IMR-90 (cell line): ENCODE data around the gene CCNB2. TPM values are rescaled to one million over a fixed set of nuclear protein-coding genes. Genes with fewer than 3 reads are reported as not detected.

Source experiments
- ATAC-seq: fragments of 200-7000 bp; cut with Tn5 transposase; 2 replicates; pipeline ENCODE4 v1.9.1; 2020; ENCODE audit warnings: low read depth, mild to moderate bottlenecking, moderate library complexity
- BruUV-seq: library from RNA; stranded (reverse); fragments of 400-500 nt; replicated peaks from 2 replicates; lab custom pipeline; 2021; lab: Mats Ljungman, UMichigan
- CTCF ChIA-PET: fragments of 300-600 bp; formaldehyde crosslinking; extraction: SDS; loops from one replicate; lab custom pipeline; 2021; ENCODE audit warnings: antibody characterized with exemption; lab: Yijun Ruan, JAX
- POLR2A ChIA-PET: fragments of 300-600 bp; sonication (Branson Sonifier 250); formaldehyde crosslinking; loops from one replicate; lab custom pipeline; 2022; ENCODE audit warnings: antibody characterized with exemption; ENCODE audit not compliant: unreplicated experiment; lab: Charles Lee
- DNase-seq: peaks from one replicate; pipeline ENCODE4 v3.0.0; 2013
- H2AFZ ChIP-seq: replicated peaks from 2 replicates; pipeline ENCODE3; 2013; ENCODE audit warnings: low read length, mild to moderate bottlenecking; ENCODE audit not compliant: poor library complexity
- H2AK5ac ChIP-seq: 2 replicates; pipeline ENCODE4 v1.6.1; 2013; ENCODE audit warnings: low read depth, low read length, inconsistent platforms
- H2AK9ac ChIP-seq: replicated peaks from 2 replicates; pipeline ENCODE3; 2013; ENCODE audit warnings: mild to moderate bottlenecking, low read depth, low read length, moderate library complexity; ENCODE audit not compliant: poor library complexity
- H2BK120ac ChIP-seq: 2 replicates; pipeline ENCODE4 v1.6.1; 2013; ENCODE audit warnings: low read depth, low read length, inconsistent platforms
- H2BK15ac ChIP-seq: 3 replicates; pipeline ENCODE4 v1.6.1; 2013; ENCODE audit warnings: low read depth, low read length, inconsistent platforms
- H2BK20ac ChIP-seq: 2 replicates; pipeline ENCODE4 v1.6.1; 2013; ENCODE audit warnings: low read depth, mild to moderate bottlenecking, inconsistent platforms, low read length, moderate library complexity
- H2BK5ac ChIP-seq: 2 replicates; pipeline ENCODE4 v1.6.1; 2013; ENCODE audit warnings: mild to moderate bottlenecking, low read depth, low read length, inconsistent platforms; ENCODE audit not compliant: poor library complexity, severe bottlenecking
- H3K14ac ChIP-seq: replicated peaks from 2 replicates; pipeline ENCODE4 v1.6.1; 2013; ENCODE audit warnings: low read depth, low read length, inconsistent platforms
- H3K18ac ChIP-seq: 2 replicates; pipeline ENCODE4 v1.6.1; 2013; ENCODE audit warnings: low read depth, low read length, control low read depth
- H3K23ac ChIP-seq: 2 replicates; pipeline ENCODE4 v1.6.1; 2013; ENCODE audit warnings: low read depth, low read length, inconsistent platforms
- H3K27ac ChIP-seq: 2 replicates; pipeline ENCODE4 v1.5.1; 2013; ENCODE audit warnings: mild to moderate bottlenecking, control low read depth, low read length; ENCODE audit not compliant: insufficient read depth
- H3K27me3 ChIP-seq: 2 replicates; pipeline ENCODE4 v1.6.1; 2013; ENCODE audit warnings: low read length; ENCODE audit not compliant: control insufficient read depth, insufficient read depth
- H3K36me3 ChIP-seq: 2 replicates; pipeline ENCODE4 v1.6.1; 2013; ENCODE audit warnings: low read length, mixed read lengths; ENCODE audit not compliant: control insufficient read depth, insufficient read depth
- H3K4ac ChIP-seq: 2 replicates; pipeline ENCODE4 v1.6.1; 2013; ENCODE audit warnings: low read depth, low read length, inconsistent platforms
- H3K4me1 ChIP-seq: 2 replicates; pipeline ENCODE4 v1.6.1; 2013; ENCODE audit warnings: low read length, mixed read lengths; ENCODE audit not compliant: control insufficient read depth, insufficient read depth
- H3K4me2 ChIP-seq: 2 replicates; pipeline ENCODE4 v1.6.1; 2013; ENCODE audit warnings: low read depth, mild to moderate bottlenecking, control low read depth, low read length, moderate library complexity
- H3K4me3 ChIP-seq: 2 replicates; pipeline ENCODE4 v1.5.1; 2013; ENCODE audit warnings: low read depth, mild to moderate bottlenecking, control low read depth, low read length, moderate library complexity; ENCODE audit not compliant: insufficient read depth
- H3K56ac ChIP-seq: 2 replicates; pipeline ENCODE4 v1.6.1; 2013; ENCODE audit warnings: low read length, inconsistent platforms; ENCODE audit not compliant: insufficient read depth; ENCODE audit errors: extremely low read depth
- H3K79me1 ChIP-seq, 2 experiments: 2 replicates each; pipeline ENCODE4 v1.6.1; 2013; ENCODE audit warnings: low read length in 2 of 2, inconsistent platforms in 1 of 2, low read depth in 1 of 2
- H3K9ac ChIP-seq: 2 replicates; pipeline ENCODE4 v1.6.1; 2013; ENCODE audit warnings: low read depth, low read length, control low read depth
- H3K9me1 ChIP-seq: 2 replicates; pipeline ENCODE4 v1.6.1; 2013; ENCODE audit warnings: low read length, inconsistent platforms; ENCODE audit not compliant: insufficient read depth
- H3K9me3 ChIP-seq: 2 replicates; pipeline ENCODE4 v1.6.1; 2013; ENCODE audit warnings: low read length; ENCODE audit not compliant: control insufficient read depth, insufficient read depth
- H4K20me1 ChIP-seq: 2 replicates; pipeline ENCODE4 v1.6.1; 2013; ENCODE audit warnings: low read length, inconsistent platforms; ENCODE audit not compliant: insufficient read depth
- H4K5ac ChIP-seq: 2 replicates; pipeline ENCODE4 v1.6.1; 2013; ENCODE audit warnings: mild to moderate bottlenecking, low read depth, low read length, control low read depth
- H4K8ac ChIP-seq, 2 experiments: 2 replicates each; pipeline ENCODE4 v1.6.1; 2013; ENCODE audit warnings: low read depth in 2 of 2, low read length in 2 of 2, control low read depth in 1 of 2, inconsistent platforms in 1 of 2
- H4K91ac ChIP-seq: 2 replicates; pipeline ENCODE4 v1.6.1; 2013; ENCODE audit warnings: low read depth, low read length, inconsistent platforms; ENCODE audit not compliant: insufficient read depth
- BHLHE40 ChIP-seq: fragments of 150-350 bp; IDR thresholded peaks from 2 replicates; pipeline ENCODE4 v1.6.1; 2016; ENCODE audit warnings: mild to moderate bottlenecking, low read depth, low read length
- CEBPB ChIP-seq: IDR thresholded peaks from 2 replicates; pipeline ENCODE4 v1.6.1; 2012; ENCODE audit warnings: low read depth, low read length, improper control_type of control experiment
- CHD1 ChIP-seq: IDR thresholded peaks from 2 replicates; pipeline ENCODE4 v1.6.1; 2012; ENCODE audit warnings: low read depth, low read length, improper control_type of control experiment
- FOS ChIP-seq: fragments of 150-350 bp; IDR thresholded peaks from 2 replicates; pipeline ENCODE4 v1.6.1; 2016; ENCODE audit warnings: low read depth, low read length
- MAFK ChIP-seq: IDR thresholded peaks from 2 replicates; pipeline ENCODE4 v1.6.1; 2012; ENCODE audit warnings: low read depth, low read length, improper control_type of control experiment
- MAZ ChIP-seq: IDR thresholded peaks from 2 replicates; pipeline ENCODE4 v1.6.1; 2012; ENCODE audit warnings: low read depth, mild to moderate bottlenecking, low read length, improper control_type of control experiment, moderate library complexity, borderline replicate concordance
- MXI1 ChIP-seq: IDR thresholded peaks from 2 replicates; pipeline ENCODE4 v1.6.1; 2012; ENCODE audit warnings: low read depth, mild to moderate bottlenecking, low read length, moderate library complexity, borderline replicate concordance
- POLR2A ChIP-seq: IDR thresholded peaks from 2 replicates; pipeline ENCODE4 v1.6.1; 2012; ENCODE audit warnings: mild to moderate bottlenecking, low read depth, low read length
- RAD21 ChIP-seq: IDR thresholded peaks from 2 replicates; pipeline ENCODE4 v1.6.1; 2012; ENCODE audit warnings: low read length, improper control_type of control experiment
- RCOR1 ChIP-seq: IDR thresholded peaks from 2 replicates; pipeline ENCODE4 v1.6.1; 2012; ENCODE audit warnings: mild to moderate bottlenecking, low read length, improper control_type of control experiment; ENCODE audit not compliant: insufficient replicate concordance
- RFX5 ChIP-seq: IDR thresholded peaks from 2 replicates; pipeline ENCODE4 v1.8.0; 2012; ENCODE audit warnings: low read depth, mild to moderate bottlenecking, low read length, moderate library complexity
- SMC3 ChIP-seq: fragments of 150-350 bp; IDR thresholded peaks from 2 replicates; pipeline ENCODE4 v1.6.1; 2016; ENCODE audit warnings: low read depth, mild to moderate bottlenecking, antibody characterized with exemption, low read length, moderate library complexity
- WGBS, 2 experiments: methylation state at CpG; one replicate each; pipeline versions ENCODE4 v1.1.5 to v1.1.7; 2013; ENCODE audit warnings: missing lambda C conversion rate in 2 of 2; ENCODE audit not compliant: insufficient read length in 1 of 2; ENCODE audit errors: extremely low coverage in 2 of 2; 5-methylcytosine and 5-hydroxymethylcytosine counted together
- dilution Hi-C: fragments of 300-500 bp; cut with HindIII; formaldehyde crosslinking; loops from one replicate; pipeline ENCODE4 v1.14.3; 2018; ENCODE audit warnings: low sequenced_read_pairs; ENCODE audit not compliant: unreplicated experiment
- in situ Hi-C: fragments of 300-500 bp; cut with MboI; formaldehyde crosslinking; loops from 3 replicates; pipeline ENCODE4 v1.14.3; 2019; ENCODE audit warnings: low sequenced_read_pairs, inconsistent platforms, mixed read lengths
- intact Hi-C: fragments of 100-400 bp; cut with micrococcal nuclease; formaldehyde crosslinking; loops from 2 replicates; pipeline ENCODE4 v1.10.0; 2022
- polyA plus RNA-seq, 3 experiments: library from polyadenylated mRNA; depleted of rRNA; stranded (reverse); fragments of >200 nt; gene quantifications; 2 replicates each; pipeline ENCODE4 v1.2.3, GENCODE V29; 2012; ENCODE audit warnings: low replicate concordance in 1 of 3
- total RNA-seq: library from RNA; depleted of rRNA; stranded (reverse); fragments of >200 nt; gene quantifications from 2 replicates; pipeline ENCODE4 v1.2.3, GENCODE V29; 2012
- TF ChIP-seq, protein P1 (sequence below): conservative IDR thresholded peaks from 2 replicates; pipeline ENCODE4 v1.5.1; 2012; ENCODE audit warnings: mild to moderate bottlenecking, low read depth, low read length, improper control_type of control experiment
- TF ChIP-seq, protein P2 (sequence below): fragments of 150-350 bp; IDR thresholded peaks from 2 replicates; pipeline ENCODE4 v1.6.1; 2016; ENCODE audit warnings: low read depth, mild to moderate bottlenecking, low read length, moderate library complexity, borderline replicate concordance
- TF ChIP-seq, protein P3 (sequence below): fragments of 150-350 bp; IDR thresholded peaks from 2 replicates; pipeline ENCODE4 v1.6.1; 2017; ENCODE audit warnings: mild to moderate bottlenecking, antibody characterized with exemption, low read length, low read depth

Gene CCNB2
- total and polyA plus RNA-seq, 2 of the 4 experiments (the other 2 are of a cell fraction) = 52.5 to 54.6 TPM

DNA sequence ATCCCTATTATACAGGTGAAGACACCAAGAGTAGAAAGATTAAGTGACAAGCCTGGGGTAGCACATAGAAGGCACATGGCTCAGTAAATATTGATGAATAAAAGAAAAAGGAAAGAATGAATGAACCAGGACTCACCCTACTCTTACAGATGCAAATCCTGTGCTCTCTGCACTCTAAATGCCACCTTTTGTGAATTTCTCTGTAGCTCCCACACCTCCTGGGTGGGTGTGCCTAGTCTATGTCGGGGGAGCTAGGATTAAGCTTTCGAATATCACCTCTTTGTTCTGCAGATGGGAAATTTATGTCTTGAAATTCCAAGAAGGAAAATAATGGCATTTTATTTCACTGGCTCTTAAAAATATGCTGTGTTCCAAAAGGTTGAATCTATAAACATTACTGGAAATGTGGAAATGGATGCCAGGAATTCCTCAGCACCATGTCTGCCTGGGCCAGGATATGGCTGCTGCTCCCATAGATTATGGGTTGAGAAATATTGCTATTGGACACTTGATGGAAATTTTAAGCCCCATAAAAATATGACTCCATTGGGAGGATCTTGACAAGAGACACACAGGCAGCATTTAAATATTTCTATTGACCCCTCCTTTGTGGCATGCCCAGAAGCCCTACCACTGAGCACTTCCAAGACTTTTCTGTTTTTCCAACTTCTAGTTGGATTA lies 43.3 kb downstream of the CCNB2 start:
- Histone ChIP-seq H3K27me3 (no peaks in the 10 kb centered on the region), H3K4me1 (peaks cover 5% of the 10 kb centered on the region), H2AK5ac (peak overlapping the region; percentile 33; the same call in 1 of the 2 replicates), H3K27ac (peak overlapping the region; percentile 34; the same call in 1 of the 2 replicates), H4K91ac (no peak overlapping the region), H2BK120ac (no peak overlapping the region), H2BK15ac (no peak overlapping the region), H3K14ac (no peak overlapping the region), H2BK5ac (no peak overlapping the region), H2BK20ac (no peak overlapping the region), H4K5ac (no peak overlapping the region), H3K23ac (no peak overlapping the region), H3K56ac (no peak overlapping the region), H3K4ac (no peak overlapping the region), H4K20me1 (no peaks in the 10 kb centered on the region), H3K9me1 (peaks cover 3% of the 10 kb centered on the region; the same call in 1 of the 2 replicates), H3K4me2 (no peak overlapping the region; the same call in 1 of the 2 replicates), H3K9me3 (no peaks in the 10 kb centered on the region), H2AFZ (no peak overlapping the region), H3K4me3 (no peak overlapping the region), H2AK9ac (no peak overlapping the region), H3K36me3 (peaks cover 21% of the 10 kb centered on the region), H4K8ac (no peak overlapping the region; a peak in 1 of 4 replicates), H3K9ac (no peak overlapping the region), H3K18ac (no peak overlapping the region), H3K79me1 (peaks cover 0 to 11% of the 10 kb centered on the region in 2 experiments; a peak in 3 of 4 replicates)
- ChIA-PET CTCF (interaction anchor here (0.6 kb wide), 1 partner anchor 334 kb away, joined by 3 read pairs; no protein-coding TSS in a partner anchor), POLR2A (no interaction called here)
- BruUV-seq = no TSS peak
- no peak for TF ChIP-seq CHD1
- TF ChIP-seq, protein P1, sequence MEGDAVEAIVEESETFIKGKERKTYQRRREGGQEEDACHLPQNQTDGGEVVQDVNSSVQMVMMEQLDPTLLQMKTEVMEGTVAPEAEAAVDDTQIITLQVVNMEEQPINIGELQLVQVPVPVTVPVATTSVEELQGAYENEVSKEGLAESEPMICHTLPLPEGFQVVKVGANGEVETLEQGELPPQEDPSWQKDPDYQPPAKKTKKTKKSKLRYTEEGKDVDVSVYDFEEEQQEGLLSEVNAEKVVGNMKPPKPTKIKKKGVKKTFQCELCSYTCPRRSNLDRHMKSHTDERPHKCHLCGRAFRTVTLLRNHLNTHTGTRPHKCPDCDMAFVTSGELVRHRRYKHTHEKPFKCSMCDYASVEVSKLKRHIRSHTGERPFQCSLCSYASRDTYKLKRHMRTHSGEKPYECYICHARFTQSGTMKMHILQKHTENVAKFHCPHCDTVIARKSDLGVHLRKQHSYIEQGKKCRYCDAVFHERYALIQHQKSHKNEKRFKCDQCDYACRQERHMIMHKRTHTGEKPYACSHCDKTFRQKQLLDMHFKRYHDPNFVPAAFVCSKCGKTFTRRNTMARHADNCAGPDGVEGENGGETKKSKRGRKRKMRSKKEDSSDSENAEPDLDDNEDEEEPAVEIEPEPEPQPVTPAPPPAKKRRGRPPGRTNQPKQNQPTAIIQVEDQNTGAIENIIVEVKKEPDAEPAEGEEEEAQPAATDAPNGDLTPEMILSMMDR = no peak
- TF ChIP-seq MAFK = no peak
- no peak for TF ChIP-seq POLR2A
- no peak for TF ChIP-seq FOS
- TF ChIP-seq RCOR1 = no peak
- no peak for TF ChIP-seq RAD21
- TF ChIP-seq, protein P2, sequence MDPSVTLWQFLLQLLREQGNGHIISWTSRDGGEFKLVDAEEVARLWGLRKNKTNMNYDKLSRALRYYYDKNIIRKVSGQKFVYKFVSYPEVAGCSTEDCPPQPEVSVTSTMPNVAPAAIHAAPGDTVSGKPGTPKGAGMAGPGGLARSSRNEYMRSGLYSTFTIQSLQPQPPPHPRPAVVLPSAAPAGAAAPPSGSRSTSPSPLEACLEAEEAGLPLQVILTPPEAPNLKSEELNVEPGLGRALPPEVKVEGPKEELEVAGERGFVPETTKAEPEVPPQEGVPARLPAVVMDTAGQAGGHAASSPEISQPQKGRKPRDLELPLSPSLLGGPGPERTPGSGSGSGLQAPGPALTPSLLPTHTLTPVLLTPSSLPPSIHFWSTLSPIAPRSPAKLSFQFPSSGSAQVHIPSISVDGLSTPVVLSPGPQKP = no peak
- TF ChIP-seq MAZ = no peak
- TF ChIP-seq, protein P3, sequence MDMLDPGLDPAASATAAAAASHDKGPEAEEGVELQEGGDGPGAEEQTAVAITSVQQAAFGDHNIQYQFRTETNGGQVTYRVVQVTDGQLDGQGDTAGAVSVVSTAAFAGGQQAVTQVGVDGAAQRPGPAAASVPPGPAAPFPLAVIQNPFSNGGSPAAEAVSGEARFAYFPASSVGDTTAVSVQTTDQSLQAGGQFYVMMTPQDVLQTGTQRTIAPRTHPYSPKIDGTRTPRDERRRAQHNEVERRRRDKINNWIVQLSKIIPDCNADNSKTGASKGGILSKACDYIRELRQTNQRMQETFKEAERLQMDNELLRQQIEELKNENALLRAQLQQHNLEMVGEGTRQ = no peak
- TF ChIP-seq BHLHE40 = no peak
- TF ChIP-seq RFX5 = no peak
- no peak for TF ChIP-seq MXI1
- TF ChIP-seq SMC3 = no peak
- TF ChIP-seq CEBPB = no peak
- DNase-seq (peak; percentile 49), ATAC-seq (peak; percentile 84)
- no CpG with 5 or more reads among the region's 2 CpGs for WGBS, 2 experiments
- dilution Hi-C loops = no loop called here
- in situ Hi-C loops = no loop called here
- intact Hi-C loops = loop anchor here (5.0 kb wide), 1 partner anchor 344 kb away; no protein-coding TSS in a partner anchor
